NCI-H460 (cell line): ENCODE measurements around the gene ZNF225. TPM values are rescaled to one million over a fixed set of nuclear protein-coding genes. Genes with fewer than 3 reads are reported as not detected.
A peak's percentile ranks its signal among the peaks of the same experiment; 100 is the strongest.
"Not testable (repeated sequence)": the region's sequence is repeated elsewhere in the genome, so short reads cannot be mapped to it uniquely, and the experiment has no call there.

ENCODE experiments used
- DNase-seq: peaks from one replicate; pipeline ENCODE4 v3.0.0-alpha.2; 2016; ENCODE audit warnings: low read depth; ENCODE audit errors: extremely low read depth
- small RNA-seq, 2 experiments: library from RNA; depleted of rRNA; stranded (forward); fragments of <200 nt; gene quantifications; one replicate each; pipeline ENCODE3, GENCODE V24; 2014
- total RNA-seq: library from RNA; depleted of rRNA; stranded (reverse); fragments of >200 nt; shearing (Covaris generic); gene quantifications from 2 replicates; pipeline ENCODE4 v1.2.3, GENCODE V29; 2014; rRNA removed

The ZNF225 gene
- total RNA-seq, 1 experiment from 2014 or later, result 3.3 TPM

- DNase-seq, result no peak
These were observed 38.3 kb downstream of the ZNF225 start for GRCh38 chr19:44151491-44151890.

GRCh38 chr19:44156475-44156874, 43.3 kb downstream of the ZNF225 start:
- DNase-seq, result no peak

DNA sequence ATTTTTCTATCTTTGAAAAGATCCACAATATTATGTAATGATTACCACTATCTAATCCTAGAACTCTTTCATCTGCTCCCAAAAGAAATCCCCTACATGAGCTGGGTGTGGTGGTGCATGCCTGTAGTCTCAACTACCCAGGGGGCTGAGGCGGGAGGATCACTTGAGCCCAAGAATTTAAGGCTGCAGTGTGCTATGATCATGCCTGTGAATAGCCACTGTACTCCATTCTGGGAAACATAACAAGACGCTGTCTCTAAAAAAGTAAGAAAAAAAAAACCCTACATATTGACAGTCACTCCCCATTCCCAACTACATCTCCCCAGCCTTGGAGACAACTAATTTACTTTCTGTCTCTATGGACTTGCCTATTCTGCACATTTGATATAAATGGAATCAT, 50.6 kb downstream of the ZNF225 start:
- no peak for DNase-seq

DNA sequence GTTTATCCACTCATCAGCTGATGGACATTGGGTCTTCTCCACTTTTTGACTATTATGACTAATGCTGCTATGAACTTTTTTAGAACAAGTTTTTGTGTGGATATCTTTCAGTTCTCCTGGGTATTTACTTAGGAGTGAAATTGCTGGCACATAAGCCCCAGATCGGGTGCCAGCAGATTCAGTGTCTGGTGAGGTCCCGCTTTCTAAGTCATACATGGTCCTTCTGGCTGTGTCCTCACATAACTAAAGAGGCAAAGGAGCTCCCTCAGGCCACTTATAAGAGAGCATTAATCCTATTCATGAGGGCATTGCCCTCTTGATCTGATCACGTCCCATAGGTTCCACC, 51.1 kb downstream of the ZNF225 start:
- DNase-seq, result no peak

DNA sequence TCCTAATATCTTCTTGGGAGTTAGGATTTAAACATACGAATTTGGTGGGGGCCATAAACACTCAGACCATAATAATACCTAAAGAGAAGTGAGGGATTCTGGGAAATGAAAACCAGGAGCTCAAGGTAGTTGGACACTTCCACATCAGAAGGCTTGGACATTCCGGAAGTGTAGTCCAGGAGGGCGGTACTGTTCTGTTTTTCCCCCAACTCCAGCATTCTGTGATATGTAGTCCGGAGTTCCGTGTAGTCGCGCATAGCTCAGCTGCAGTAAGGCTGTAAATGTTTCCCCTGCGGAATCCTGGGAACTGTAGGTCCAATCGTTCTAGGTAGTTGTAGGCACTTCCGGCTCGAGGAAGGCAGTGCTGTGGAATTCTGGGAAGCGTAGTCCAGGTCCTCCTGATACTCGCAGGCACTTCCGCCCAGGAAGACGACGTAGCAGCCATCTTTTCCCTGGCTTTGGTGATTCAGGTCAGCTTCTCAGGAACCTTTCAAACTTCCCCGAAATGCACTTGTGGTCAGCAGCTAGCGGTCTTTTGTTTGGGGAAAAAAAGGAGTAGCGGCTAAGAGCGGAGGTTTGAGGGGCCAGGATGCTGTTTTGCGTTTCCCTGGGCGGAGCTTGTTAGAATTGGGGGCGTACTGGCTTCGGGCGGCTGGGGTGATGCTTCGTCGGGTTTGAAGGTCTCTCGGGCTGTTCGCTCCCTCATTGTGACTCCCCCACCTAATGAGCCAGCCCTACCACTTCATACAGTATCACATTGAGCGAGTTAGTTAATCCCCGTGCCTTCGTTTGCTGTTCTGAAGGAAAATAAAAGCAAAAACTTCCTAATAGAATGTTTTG, 51.7 kb downstream of the ZNF225 start, which contains the start of gene ZNF226:
ZNF226 (plus strand) TSS at position 428 of the 840 bp plus-strand sequence. CDS start 4,981 bp downstream, outside the sequence.
- DNase-seq, result peak; percentile 92

DNA sequence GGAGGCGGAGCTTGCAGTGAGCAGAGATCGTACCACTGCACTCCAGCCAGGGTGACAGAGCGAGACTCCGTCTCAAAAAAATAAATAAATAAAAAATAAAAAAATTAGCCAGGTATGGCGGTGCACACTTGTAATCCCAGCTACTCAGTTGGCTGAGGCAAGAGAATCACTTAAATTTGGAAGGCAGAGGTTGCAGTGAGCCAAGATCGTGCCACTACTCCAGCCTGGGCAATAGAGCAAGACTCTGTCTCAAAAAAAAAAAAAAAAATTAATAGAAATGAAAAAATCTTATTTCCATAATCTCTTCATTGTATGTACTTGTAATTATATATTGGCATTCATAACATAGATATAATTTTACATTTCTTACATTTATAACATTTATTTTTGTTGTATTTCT, 57.5 kb downstream of the ZNF225 start:
- not testable (repeated sequence) for DNase-seq

DNA sequence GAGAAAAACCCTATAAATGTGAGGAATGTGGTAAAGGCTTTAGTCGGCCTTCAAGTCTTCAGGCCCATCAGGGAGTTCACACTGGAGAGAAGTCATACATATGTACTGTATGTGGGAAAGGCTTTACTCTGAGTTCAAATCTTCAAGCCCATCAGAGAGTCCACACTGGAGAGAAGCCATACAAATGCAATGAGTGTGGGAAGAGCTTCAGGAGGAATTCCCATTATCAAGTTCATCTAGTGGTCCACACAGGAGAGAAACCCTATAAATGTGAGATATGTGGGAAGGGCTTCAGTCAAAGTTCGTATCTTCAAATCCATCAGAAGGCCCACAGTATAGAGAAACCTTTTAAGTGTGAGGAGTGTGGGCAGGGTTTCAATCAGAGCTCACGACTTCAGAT, 63.4 kb downstream of the ZNF225 start:
- no peak for DNase-seq

GRCh38 chr19:44180968-44181367, 67.8 kb downstream of the ZNF225 start:
- no peak for DNase-seq

- no peak for DNase-seq
These were observed 68.9 kb downstream of the ZNF225 start for GRCh38 chr19:44182145-44182544.

Small RNA genes lying within 50 kb of the gene (small RNA-seq; reads per million reads assigned to genes)
- 0 reads per million in 2 experiments for gene RNU6-902P

Other genes with a start within 250 kb of the ZNF225 start
- not detected in 2 replicates for gene ZNF404, start 229.4 kb upstream of the ZNF225 start, total RNA-seq
- gene ZNF45, start 178.1 kb upstream of the ZNF225 start, total RNA-seq, result 7.8 and 10.6 TPM in 2 replicates
- gene ZNF221, start 162.2 kb upstream of the ZNF225 start, total RNA-seq, result 2.0 and 2.8 TPM in 2 replicates
- gene ZNF155, start 129.2 kb upstream of the ZNF225 start, total RNA-seq, result 6.1 and 6.6 TPM in 2 replicates
- gene ZNF230, start 110.4 kb upstream of the ZNF225 start, total RNA-seq, result 3.6 and 4.8 TPM in 2 replicates
- 6.8 and 7.1 TPM in 2 replicates for gene ZNF222, start 88.0 kb upstream of the ZNF225 start, total RNA-seq
- gene ZNF223, start 61.4 kb upstream of the ZNF225 start, total RNA-seq, result 1.9 and 2.0 TPM in 2 replicates
- 2.0 and 2.2 TPM in 2 replicates for gene ZNF284, start 41.2 kb upstream of the ZNF225 start, total RNA-seq
- 13.4 and 16.2 TPM in 2 replicates for gene ZNF224, start 19.0 kb upstream of the ZNF225 start, total RNA-seq
- 8.5 and 8.6 TPM in 2 replicates for gene ZNF234, start 28.2 kb downstream of the ZNF225 start, total RNA-seq
- gene ZNF226, start 51.7 kb downstream of the ZNF225 start, total RNA-seq, result 20.1 and 21.0 TPM in 2 replicates
- gene ZNF227, start 99.1 kb downstream of the ZNF225 start, total RNA-seq, result 18.2 and 20.3 TPM in 2 replicates
- gene ZNF233, start 146.5 kb downstream of the ZNF225 start, total RNA-seq, result 0.14 and 0.25 TPM in 2 replicates
- gene ZNF235, start 191.6 kb downstream of the ZNF225 start, total RNA-seq, result 3.0 and 3.2 TPM in 2 replicates
- 2.5 and 4.5 TPM in 2 replicates for gene ZNF112, start 243.3 kb downstream of the ZNF225 start, total RNA-seq